ENCODE measurements around the gene HSD11B1. TPM values are rescaled to one million over a fixed set of nuclear protein-coding genes. Genes with fewer than 3 reads are reported as not detected.

Gene HSD11B1
- polyA plus RNA-seq, 1 donor from 2014 or later, result not detected

Other genes starting within 250 kb of the HSD11B1 start
- 3.0 and 6.1 TPM in 2 replicates for gene CAMK1G, start 121.1 kb upstream of the HSD11B1 start, polyA plus RNA-seq
- gene LAMB3, start 52.4 kb upstream of the HSD11B1 start, polyA plus RNA-seq, result 4.6 and 5.8 TPM in 2 replicates
- gene G0S2, start 29.4 kb upstream of the HSD11B1 start, polyA plus RNA-seq, result 0.33 TPM in 1 of 2 replicates, not detected in the other
- not detected in 2 replicates for gene TRAF3IP3, start 51.2 kb downstream of the HSD11B1 start, polyA plus RNA-seq
- gene C1orf74, start 79.7 kb downstream of the HSD11B1 start, polyA plus RNA-seq, result 1.4 and 2.8 TPM in 2 replicates
- gene IRF6, start 101.3 kb downstream of the HSD11B1 start, polyA plus RNA-seq, result not detected in 2 replicates
- gene UTP25, start 123.1 kb downstream of the HSD11B1 start, polyA plus RNA-seq, result 6.1 and 6.2 TPM in 2 replicates
- gene SYT14, start 233.4 kb downstream of the HSD11B1 start, polyA plus RNA-seq, result 20.1 and 21.9 TPM in 2 replicates